Kidney capillary endothelial cell (primary cell): ENCODE data around the gene SLC5A6.

Experiments used
- DNase-seq: peaks from one replicate; pipeline ENCODE4 v3.0.0-alpha.2; 2018; ENCODE audit warnings: low spot score

SLC5A6 gene

DNA sequence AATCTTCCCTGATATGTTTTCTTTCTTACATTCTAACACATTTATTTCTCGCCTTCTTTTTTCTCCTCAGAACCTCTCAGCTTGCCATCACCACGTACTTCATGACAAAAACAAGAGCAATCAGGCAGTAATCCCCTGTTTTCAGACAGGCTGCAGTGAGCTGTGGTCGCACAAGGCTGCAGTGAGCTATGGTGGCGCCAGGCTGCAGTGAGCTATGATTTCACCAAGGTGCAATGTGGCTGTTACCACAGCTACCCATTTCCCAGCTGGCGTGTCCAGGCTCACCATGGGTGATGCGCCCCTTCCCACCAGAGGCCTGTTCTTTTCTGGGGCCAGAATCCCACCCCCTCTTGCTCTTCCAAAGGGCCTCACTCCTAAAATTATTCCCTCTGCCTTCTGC is 37.4 kb downstream of the SLC5A6 start:
- DNase-seq: no peak

GRCh38 chr2:27171351-27171848 is 40.7 kb downstream of the SLC5A6 start:
- no peak for DNase-seq

DNA sequence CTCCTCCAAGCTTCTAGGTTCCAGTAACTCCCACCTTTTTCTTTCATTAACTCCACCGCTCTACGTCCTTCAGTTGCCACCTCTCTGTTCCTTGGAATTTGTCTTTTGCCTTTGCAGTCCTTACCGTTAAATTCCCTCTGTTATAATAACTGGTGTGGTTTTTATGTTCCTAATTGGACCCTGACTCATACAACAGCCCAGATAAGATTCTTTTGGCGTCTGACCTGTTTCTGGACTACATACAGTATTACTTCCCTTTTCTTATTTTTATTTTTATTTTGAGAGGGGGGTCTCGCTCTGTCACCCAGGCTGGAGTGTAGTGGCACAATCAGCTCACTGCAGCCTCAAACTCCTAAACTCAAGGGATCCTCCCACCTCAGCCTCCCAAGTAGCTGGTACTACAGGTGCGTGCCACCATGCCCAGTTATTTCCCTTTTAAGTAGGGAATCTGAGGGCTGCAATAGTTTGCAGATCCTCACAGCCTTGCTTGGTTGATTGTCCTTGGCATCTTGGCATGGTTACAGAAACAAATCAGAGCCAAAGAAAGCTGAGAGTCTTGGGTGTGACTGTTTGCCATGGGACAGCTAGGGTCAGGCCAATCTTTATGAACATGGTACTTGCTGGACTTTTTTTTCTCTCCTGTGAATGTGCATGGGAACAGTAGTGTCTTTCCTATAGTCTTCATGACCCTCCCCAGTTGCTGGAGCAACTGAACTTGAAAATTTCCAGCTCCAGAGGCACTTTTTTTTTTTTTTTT is 41.3 kb downstream of the SLC5A6 start:
- no peak for DNase-seq

DNA sequence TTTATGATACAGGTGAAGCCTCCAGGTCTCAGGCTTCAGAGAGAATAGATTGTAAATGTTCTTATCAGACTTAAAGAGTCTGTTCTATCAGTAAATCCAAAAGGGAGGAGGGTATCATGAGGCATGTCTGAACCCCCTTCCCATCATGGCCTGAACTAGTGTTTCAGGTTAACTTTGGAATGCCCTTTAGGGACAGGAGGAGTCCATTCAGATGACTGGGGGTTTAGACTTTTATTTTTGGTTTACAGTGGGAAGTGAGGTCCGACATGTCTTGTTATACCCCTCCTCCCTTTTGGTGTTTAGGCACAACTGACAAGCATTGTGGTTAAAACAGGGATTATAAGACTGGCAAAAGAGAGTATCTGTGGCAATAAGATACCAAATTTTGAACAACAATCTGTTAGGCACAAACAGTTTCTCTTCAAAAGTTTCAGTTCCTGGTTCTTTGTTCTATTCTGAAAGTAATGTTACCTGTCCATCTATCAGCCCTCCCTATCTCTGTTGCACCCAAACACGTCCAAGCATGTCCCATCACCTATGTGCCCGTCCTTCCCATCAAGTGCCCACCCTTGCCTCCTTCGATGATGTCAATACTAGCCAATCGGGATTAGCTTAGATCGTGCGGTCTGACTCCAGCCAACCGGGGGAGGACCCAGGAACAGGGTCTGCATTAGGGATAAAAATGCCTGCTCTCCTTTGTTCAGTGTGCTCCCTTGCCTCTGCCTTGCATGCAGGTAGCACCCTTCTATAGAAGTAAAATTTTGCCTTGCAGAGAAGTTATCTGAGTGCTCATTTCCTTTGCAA is 46.9 kb downstream of the SLC5A6 start:
- no peak for DNase-seq

- DNase-seq: no peak
Observed at GRCh38 chr2:27162151-27163121, 49.6 kb downstream of the SLC5A6 start.

- no peak for DNase-seq
Observed at GRCh38 chr2:27160191-27160590, 51.9 kb downstream of the SLC5A6 start.

- DNase-seq: no peak
Observed at GRCh38 chr2:27159271-27159670, 52.8 kb downstream of the SLC5A6 start.

DNA sequence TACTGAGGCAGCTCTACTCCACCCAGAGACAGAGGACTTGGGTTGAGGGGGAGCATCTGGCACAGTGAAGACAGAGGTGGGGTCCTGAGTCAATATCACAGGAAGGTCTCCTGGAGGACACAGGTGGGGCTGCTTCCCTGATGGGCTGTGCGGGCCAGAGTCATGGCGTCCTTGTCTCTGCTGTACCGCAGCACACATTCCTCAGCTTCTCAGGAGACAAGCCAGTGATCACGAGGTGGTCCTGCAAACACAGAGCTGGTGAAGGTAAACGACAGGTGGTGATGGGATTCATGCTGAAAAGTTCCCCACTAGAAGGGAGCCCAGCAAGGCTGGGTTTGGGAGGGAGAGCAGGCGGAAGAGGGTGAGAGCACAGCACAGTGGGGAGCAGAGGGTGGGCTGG is 53.6 kb downstream of the SLC5A6 start:
- no peak for DNase-seq

GRCh38 chr2:27155069-27155520 is 57.0 kb downstream of the SLC5A6 start:
- no peak for DNase-seq

DNA sequence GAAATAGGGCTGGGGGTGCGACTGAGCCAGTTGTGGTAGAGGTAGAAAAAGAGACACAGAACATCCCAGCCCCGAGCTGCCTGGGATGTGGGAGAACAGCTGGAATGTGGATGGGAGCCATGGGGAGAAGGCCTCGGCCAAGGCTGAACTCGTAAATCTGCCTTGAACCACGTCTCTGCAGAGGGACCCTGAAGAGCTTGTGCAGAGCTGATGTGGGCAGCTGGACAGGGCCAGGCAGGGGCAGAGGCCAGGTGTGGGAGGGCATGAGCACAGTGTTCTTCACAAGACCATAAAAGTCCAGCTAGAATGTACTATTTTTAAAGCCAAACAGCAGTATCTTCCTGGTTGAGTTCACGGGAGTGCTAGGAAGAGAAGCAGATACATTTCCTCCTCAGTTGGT is 57.6 kb downstream of the SLC5A6 start:
- no peak for DNase-seq

DNA sequence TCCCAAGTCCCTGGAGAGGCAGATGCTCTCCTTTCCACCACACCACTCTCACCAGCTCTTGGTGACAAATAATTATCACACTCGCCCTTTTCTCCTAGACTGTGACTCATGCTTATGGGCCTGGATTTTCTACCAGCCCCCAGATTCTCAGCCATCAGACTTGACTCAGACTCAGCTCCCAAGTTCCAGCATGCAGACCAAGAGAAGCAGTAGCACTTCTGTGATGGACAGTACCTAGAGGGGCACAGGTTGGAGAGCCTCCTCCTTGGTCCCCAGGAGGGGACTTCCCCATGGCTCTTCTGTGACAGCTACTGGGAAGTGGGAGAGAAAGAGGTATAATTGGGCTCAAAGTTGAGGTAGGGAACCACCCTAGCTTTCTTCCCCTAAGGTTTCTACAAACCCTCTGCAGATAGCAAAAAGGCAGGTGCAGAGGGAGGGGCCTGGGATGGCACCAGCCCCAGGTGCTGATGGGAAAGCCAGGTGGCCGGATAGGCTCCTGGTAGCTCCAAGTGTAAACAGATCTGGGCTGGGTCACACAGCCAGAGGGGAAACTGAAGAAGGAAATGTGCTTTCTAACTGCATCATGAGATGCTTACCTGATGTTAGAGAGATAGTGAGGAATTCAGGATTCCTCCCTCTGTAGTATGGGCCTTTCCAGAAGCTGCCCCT is 59.1 kb downstream of the SLC5A6 start:
- DNase-seq: peak; percentile 26

- DNase-seq: no peak
Observed at GRCh38 chr2:27152102-27152795, 59.8 kb downstream of the SLC5A6 start.

DNA sequence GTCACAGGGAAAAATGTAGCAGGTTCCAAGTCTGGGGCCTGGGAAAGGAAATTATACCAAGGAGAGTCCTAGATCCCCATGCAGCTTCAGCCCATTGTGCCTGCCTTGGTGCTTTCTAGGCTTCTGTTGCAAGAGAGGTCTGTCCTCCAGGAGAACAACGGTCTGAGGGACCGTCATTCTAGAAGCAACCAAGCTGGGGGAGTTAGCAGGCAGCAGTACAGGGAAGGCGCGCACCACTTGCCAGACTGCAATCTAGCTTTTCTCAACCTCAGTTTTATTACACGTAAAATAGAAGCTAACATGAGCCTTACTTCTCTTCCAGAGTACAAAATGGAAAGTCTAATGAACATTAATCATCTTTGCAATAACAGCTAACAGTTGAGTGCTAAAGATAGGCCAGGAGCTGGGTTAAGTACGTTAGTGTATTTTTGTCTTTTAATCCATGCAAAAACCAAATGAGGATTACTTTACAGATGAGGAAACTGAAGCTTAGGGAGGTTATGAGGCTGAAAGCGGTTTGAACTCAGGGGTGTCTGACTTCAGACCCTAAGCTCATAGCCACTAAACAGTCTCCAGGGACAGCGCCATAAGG is 61.3 kb downstream of the SLC5A6 start:
- DNase-seq: no peak
